Activated T-helper 1 cell treated with anti-CD3 and anti-CD28 coated beads, Interleukin-12 subunit alpha, Interleukin-12 subunit beta, Interleukin-2, Interleukin-4 antibody, amounts not matched to agents 30 ng/mL and 10 ng/mL and 1 ng/mL, durations not matched to agents 14 hours and 24 hours and 36 hours (primary cell): ENCODE data around the gene AEBP2. TPM values are rescaled to one million over a fixed set of nuclear protein-coding genes. Genes with fewer than 3 reads are reported as not detected.
"Not testable (repeated sequence)": the region's sequence is repeated elsewhere in the genome, so short reads cannot be mapped to it uniquely, and the experiment has no call there.

Experiments used
- DNase-seq: peaks from one replicate; pipeline ENCODE4 v3.0.0; 2021; ENCODE audit warnings: low spot score
- H3K27ac Mint-ChIP-seq: one replicate; pipeline ENCODE4 v1.8.0; 2021; ENCODE audit warnings: mild to moderate bottlenecking, mixed read lengths
- H3K27me3 Mint-ChIP-seq: one replicate; pipeline ENCODE4 v1.8.0; 2022; ENCODE audit warnings: mild to moderate bottlenecking, moderate library complexity, mixed read lengths; ENCODE audit not compliant: insufficient read depth
- H3K36me3 Mint-ChIP-seq: one replicate; pipeline ENCODE4 v1.8.0; 2021; ENCODE audit warnings: low read depth, mixed read lengths
- H3K4me1 Mint-ChIP-seq: one replicate; pipeline ENCODE4 v1.8.0; 2021; ENCODE audit warnings: low read depth, mixed read lengths
- H3K4me3 Mint-ChIP-seq: one replicate; pipeline ENCODE4 v1.8.0; 2021; ENCODE audit warnings: mild to moderate bottlenecking, moderate library complexity, mixed read lengths
- H3K9me3 Mint-ChIP-seq: one replicate; pipeline ENCODE4 v1.8.0; 2021; ENCODE audit warnings: mixed read lengths
- intact Hi-C: fragments of 100-400 bp; cut with micrococcal nuclease; formaldehyde crosslinking; loops from one replicate; pipeline ENCODE4 v1.15.1; 2024
- total RNA-seq: library from RNA; stranded (reverse); gene quantifications from 2 replicates; pipeline ENCODE4 v1.2.3, GENCODE V29; 2022

AEBP2 gene
- total RNA-seq, 1 donor from 2014 or later, result 53.9 TPM

DNA sequence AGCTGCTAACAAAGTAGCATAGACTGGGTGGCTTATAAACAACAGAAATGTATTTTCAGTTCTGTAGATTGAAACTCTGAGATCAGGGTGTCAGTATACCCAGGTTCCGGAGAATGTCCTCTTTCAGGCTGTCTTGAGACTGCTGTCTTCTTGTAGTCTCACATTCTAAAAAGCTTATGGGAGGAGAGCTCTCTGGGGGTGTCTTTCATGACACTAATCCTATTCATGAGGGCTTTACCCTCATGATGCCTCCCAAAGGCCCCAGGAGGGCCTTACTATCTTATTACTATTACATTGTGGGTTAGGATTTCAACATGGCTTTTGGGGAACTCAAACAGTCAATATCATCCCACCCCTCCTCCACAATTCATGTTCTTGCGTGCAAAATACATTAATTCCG is 94.3 kb downstream of the AEBP2 start:
- H3K9me3 Mint-ChIP-seq, result peaks cover 18% of the 10 kb centered on the region
- intact Hi-C loops, result no loop called here
- peaks cover 12% of the 10 kb centered on the region for H3K36me3 Mint-ChIP-seq
- H3K27ac Mint-ChIP-seq, result no peak overlapping the region
- H3K27me3 Mint-ChIP-seq, result no peaks in the 10 kb centered on the region
- H3K4me1 Mint-ChIP-seq, result peaks cover 23% of the 10 kb centered on the region
- H3K4me3 Mint-ChIP-seq, result no peak overlapping the region
- no peak for DNase-seq

DNA sequence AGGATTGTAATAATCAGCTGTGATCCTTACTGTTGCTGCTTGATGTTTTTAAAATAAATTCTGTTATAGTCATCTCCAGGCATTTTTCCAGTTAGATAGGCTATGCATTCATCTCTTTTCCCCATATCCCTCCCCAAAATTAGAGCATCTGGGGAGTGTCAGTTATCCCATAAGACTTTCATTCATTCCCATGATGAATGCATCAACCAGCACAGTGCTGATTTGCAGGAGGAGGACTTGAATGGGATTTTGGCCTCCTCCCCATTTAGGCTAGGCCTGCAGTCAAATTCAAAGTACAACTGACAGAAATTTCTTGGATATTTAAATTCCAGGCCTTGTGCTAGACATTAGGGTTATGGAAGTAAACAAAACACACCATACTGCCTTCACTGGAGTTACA is 99.8 kb downstream of the AEBP2 start:
- no peaks in the 10 kb centered on the region for H3K27me3 Mint-ChIP-seq
- peaks cover 10% of the 10 kb centered on the region for H3K36me3 Mint-ChIP-seq
- H3K4me3 Mint-ChIP-seq, result no peak overlapping the region
- intact Hi-C loops, result no loop called here
- H3K9me3 Mint-ChIP-seq, result peaks cover 14% of the 10 kb centered on the region
- H3K27ac Mint-ChIP-seq, result no peak overlapping the region
- DNase-seq, result no peak
- H3K4me1 Mint-ChIP-seq, result peaks cover 9% of the 10 kb centered on the region

DNA sequence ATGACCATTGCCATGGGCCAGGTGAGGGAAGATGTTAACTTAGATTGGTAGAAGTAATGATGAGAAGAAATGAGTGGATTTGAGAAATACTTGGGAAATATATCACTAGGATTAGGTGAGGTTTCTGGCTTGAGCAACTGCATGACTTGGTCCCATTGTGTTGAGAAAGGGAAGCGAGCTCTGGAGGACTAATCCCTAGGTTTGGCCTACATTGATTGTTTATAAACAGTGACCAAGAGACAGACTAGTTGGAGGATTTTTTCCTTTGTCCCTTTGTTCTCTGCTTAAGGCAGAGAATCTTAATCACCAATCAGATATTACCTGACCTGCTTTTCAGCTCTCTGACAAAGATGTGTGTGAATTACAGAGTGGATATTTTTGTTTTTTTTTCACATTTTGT is 100.5 kb downstream of the AEBP2 start:
- intact Hi-C loops, result no loop called here
- no peaks in the 10 kb centered on the region for H3K27me3 Mint-ChIP-seq
- peaks cover 10% of the 10 kb centered on the region for H3K36me3 Mint-ChIP-seq
- H3K4me3 Mint-ChIP-seq, result no peak overlapping the region
- DNase-seq, result no peak
- H3K9me3 Mint-ChIP-seq, result peaks cover 14% of the 10 kb centered on the region
- no peak overlapping the region for H3K27ac Mint-ChIP-seq
- peaks cover 9% of the 10 kb centered on the region for H3K4me1 Mint-ChIP-seq

DNA sequence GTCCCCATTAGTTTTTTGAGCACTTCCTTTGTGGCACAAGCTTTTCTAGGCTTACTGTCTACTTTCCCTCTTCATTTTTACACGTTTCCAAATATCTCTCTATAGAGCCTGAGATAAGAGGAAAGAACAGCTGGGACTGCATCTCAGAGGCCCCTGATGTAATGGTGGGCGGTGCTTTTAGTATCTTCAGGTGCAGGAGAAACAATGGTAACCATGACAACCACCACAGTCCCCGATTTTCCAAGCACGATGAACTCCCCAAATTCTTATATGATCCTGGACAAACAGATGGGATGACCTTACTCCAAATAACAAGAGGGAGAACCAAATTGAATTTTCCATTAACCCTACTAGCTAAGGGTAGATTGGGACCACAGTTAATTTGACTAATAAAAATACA is 103.3 kb downstream of the AEBP2 start:
- Mint-ChIP-seq H3K36me3 (no peaks in the 10 kb centered on the region), H3K27me3 (no peaks in the 10 kb centered on the region), H3K9me3 (no peaks in the 10 kb centered on the region), H3K4me1 (no peaks in the 10 kb centered on the region), H3K27ac (no peak overlapping the region), H3K4me3 (no peak overlapping the region)
- no peak for DNase-seq
- intact Hi-C loops, result no loop called here

DNA sequence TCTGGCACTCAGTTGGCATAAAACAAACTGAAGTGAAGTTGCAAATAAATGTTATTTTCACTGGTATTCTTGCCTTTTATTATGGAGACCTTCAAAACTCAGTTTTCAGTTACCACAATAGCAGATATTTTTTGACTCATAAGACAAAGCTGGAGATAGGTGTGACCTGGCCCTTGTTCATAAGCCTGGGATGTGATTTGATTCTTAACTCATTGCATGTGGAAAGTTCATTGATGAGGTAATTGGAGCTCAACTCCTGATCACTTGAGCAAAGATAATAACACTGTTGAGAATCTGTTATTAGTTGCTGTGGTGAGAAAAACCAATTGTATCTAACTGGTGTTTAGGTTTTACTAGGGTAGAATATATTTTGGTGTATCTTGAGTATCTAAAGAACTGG is 105.1 kb downstream of the AEBP2 start:
- H3K36me3 Mint-ChIP-seq, result no peaks in the 10 kb centered on the region
- H3K9me3 Mint-ChIP-seq, result no peaks in the 10 kb centered on the region
- H3K27me3 Mint-ChIP-seq, result no peaks in the 10 kb centered on the region
- no peaks in the 10 kb centered on the region for H3K4me1 Mint-ChIP-seq
- no peak overlapping the region for H3K4me3 Mint-ChIP-seq
- no peak overlapping the region for H3K27ac Mint-ChIP-seq
- no peak for DNase-seq
- intact Hi-C loops, result no loop called here

DNA sequence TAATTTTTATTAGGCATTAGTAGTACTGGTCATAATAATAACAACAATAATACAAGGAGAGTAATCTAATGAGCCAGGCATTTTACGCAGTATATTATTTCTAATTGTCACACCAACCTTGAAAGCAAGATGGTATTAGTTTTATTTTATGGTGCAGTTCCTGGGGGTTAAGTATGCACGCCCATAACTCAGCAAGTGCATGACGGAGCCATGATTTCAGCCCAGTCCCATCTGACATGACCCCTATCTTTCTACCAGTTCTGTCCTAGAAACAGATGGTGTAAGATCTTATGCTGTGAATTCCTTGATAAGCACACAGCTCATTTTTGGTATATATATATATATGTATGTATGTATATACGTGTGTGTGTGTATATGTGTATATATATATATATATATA is 106.0 kb downstream of the AEBP2 start:
- intact Hi-C loops, result no loop called here
- H3K9me3 Mint-ChIP-seq, result no peaks in the 10 kb centered on the region
- H3K4me1 Mint-ChIP-seq, result no peaks in the 10 kb centered on the region
- no peak overlapping the region for H3K27ac Mint-ChIP-seq
- H3K4me3 Mint-ChIP-seq, result no peak overlapping the region
- H3K27me3 Mint-ChIP-seq, result no peaks in the 10 kb centered on the region
- H3K36me3 Mint-ChIP-seq, result no peaks in the 10 kb centered on the region
- no peak for DNase-seq

DNA sequence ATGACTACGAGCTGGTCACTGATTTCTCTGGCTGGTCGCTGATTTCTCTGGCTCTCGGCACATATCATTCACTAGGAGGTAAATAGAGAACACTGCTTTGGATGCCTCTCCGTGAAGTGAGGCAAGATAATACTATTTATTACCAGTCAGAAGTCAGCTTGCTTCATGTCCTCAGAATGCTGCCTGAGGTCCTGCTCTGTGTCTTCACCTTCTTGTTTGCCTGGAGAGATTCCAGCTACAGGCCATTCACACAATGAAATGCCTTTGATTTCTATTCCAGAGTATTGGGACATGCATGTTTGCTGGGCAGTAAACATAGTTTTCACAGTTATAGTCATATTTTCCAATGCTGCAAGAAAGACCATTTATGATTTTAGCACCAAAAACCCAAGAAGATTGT is 106.7 kb downstream of the AEBP2 start:
- no peak overlapping the region for H3K4me3 Mint-ChIP-seq
- no peaks in the 10 kb centered on the region for H3K4me1 Mint-ChIP-seq
- H3K36me3 Mint-ChIP-seq, result no peaks in the 10 kb centered on the region
- no peaks in the 10 kb centered on the region for H3K9me3 Mint-ChIP-seq
- intact Hi-C loops, result no loop called here
- no peaks in the 10 kb centered on the region for H3K27me3 Mint-ChIP-seq
- H3K27ac Mint-ChIP-seq, result no peak overlapping the region
- DNase-seq, result no peak

DNA sequence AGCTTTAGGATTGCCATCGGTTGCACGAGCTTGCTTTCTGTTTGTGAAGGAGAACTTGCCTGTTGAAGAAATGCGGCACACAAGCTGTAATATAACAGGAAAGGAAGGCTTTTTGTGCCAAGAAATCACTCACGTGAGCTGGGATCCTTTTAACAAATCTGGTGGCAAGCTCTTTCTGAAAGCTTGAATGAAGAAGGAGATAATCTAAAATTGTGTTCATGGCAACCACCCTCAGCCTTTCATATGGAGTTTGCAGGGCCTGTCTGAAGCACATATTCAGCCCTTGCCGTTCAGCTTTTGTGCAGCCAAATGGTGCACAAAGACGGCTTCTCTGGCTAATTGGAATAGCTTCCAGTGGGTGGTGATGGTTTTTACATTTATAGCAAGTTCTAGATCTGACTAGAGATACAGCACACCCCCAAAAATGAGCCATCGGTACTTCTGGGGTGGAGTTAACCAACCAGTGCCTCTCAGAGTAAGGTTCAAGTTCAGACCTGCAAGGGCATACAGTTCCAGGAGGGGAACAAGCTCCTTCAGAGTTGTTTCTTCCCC is 107.4 kb downstream of the AEBP2 start:
- no peaks in the 10 kb centered on the region for H3K4me1 Mint-ChIP-seq

DNA sequence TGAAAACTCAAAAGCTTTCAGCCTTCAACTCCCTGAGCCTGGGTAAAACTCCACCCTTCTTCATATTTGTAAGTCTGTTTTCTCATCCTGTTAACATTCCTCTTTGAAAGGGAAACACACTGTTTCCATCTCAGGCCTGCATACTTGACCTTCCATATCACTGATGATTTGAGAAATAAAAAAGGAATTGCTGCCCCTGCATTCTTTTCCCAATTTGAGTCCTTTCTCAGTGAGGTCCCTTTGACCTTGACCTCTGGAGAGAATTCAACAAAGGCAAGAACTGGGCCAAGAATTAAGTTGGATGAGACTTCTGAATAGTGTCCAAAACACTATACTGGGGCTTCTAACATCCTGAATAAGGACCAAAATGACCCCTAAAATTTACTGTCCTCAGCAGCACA is 108.0 kb downstream of the AEBP2 start:
- Mint-ChIP-seq H3K9me3 (no peaks in the 10 kb centered on the region), H3K36me3 (no peaks in the 10 kb centered on the region), H3K4me3 (no peak overlapping the region), H3K27ac (no peak overlapping the region), H3K27me3 (no peaks in the 10 kb centered on the region), H3K4me1 (peaks cover 4% of the 10 kb centered on the region)
- DNase-seq, result no peak
- intact Hi-C loops, result no loop called here

More for the DNA sequence above, 107.4 kb downstream of the AEBP2 start:
- no peak for DNase-seq
- intact Hi-C loops, result no loop called here
- Mint-ChIP-seq H3K27me3 (no peaks in the 10 kb centered on the region), H3K4me3 (no peak overlapping the region), H3K36me3 (no peaks in the 10 kb centered on the region), H3K9me3 (no peaks in the 10 kb centered on the region), H3K27ac (no peak overlapping the region)

DNA sequence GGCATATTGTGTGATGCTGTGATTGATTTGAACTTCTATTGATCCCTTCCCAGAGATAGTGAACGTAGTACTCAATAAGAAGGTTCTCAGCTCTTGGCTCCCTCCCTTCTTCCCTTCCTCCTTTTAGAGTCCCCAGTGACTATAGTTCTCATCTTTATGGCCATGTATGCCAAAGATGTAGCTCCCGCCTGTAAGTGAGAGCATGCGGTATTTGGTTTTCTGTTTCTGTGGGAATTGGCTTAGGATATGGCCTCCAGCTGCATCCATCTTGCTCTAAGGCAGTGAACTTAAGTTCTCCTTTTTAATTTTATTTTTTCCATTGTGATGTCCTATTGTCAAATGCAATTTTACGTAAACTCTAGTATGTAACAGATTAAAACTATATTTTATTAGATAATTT is 109.5 kb downstream of the AEBP2 start:
- H3K27me3 Mint-ChIP-seq, result no peaks in the 10 kb centered on the region
- no peak for DNase-seq
- intact Hi-C loops, result no loop called here
- H3K36me3 Mint-ChIP-seq, result peaks cover 2% of the 10 kb centered on the region
- no peak overlapping the region for H3K4me3 Mint-ChIP-seq
- peaks cover 16% of the 10 kb centered on the region for H3K4me1 Mint-ChIP-seq
- no peaks in the 10 kb centered on the region for H3K9me3 Mint-ChIP-seq
- H3K27ac Mint-ChIP-seq, result no peak overlapping the region

DNA sequence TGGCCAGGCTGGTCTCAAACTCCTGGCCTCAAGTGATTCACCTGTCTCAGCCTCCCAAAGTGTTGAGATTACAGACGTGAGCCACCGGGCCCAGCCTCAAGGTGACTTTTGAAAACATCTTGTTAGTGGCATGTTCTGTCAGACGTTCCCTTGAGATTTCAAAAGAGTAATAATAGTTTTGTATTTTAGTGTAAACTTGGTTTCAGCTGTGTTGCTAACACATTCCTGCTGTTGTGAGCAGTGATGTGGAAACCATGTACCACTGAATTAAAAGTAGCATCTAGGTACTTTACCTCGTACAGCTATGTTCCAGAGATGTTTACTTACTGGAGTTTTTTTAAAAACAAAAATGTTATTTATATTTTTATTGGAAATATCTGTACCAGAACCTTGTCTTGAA is 111.3 kb downstream of the AEBP2 start:
- Mint-ChIP-seq H3K27ac (no peak overlapping the region), H3K27me3 (no peaks in the 10 kb centered on the region), H3K9me3 (no peaks in the 10 kb centered on the region), H3K4me1 (peaks cover 16% of the 10 kb centered on the region), H3K36me3 (peaks cover 4% of the 10 kb centered on the region), H3K4me3 (no peak overlapping the region)
- intact Hi-C loops, result loop anchor here (5.0 kb wide), 1 partner anchor 168 kb away; no protein-coding TSS in a partner anchor
- no peak for DNase-seq

DNA sequence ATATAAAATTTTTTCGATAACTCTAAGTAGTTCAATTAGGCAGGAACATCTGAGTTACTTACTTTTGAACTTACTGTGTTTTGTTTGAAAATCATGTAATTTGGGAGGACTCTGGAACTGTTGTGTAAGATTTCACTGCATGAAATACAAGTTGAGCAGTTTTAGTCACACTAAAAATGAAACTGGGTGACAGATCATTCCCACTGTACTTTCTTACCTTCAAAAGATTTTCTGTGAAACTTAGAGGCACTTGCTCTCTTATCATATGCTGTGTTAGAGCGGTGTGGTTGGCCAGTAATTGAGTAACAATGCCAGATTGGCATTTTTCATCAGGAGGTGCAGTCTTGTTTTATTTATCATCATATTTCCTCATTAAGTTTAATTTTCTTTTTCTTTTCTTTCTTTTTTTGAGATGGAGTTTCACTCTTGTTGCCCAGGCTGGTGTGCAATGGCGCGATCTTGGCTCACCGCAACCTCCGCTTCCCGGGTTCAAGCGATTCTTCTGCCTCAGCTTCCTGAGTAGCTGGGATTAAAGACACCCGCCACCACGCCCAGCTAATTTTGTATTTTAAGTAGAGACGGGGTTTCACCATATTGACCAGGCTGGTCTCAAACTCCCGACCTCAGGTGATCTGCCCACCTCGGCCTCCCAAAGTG is 113.3 kb downstream of the AEBP2 start:
- intact Hi-C loops, result loop anchor here (1.0 to 5.0 kb wide), 4 partner anchors 70 to 170 kb away; no protein-coding TSS in a partner anchor
- not testable (repeated sequence) for DNase-seq, H3K27me3 Mint-ChIP-seq, H3K9me3 Mint-ChIP-seq, H3K36me3 Mint-ChIP-seq
- H3K27ac Mint-ChIP-seq, result peak overlapping the region; percentile 40
- H3K4me3 Mint-ChIP-seq, result peak overlapping the region; percentile 39
- H3K4me1 Mint-ChIP-seq, result peaks cover 16% of the 10 kb centered on the region

DNA sequence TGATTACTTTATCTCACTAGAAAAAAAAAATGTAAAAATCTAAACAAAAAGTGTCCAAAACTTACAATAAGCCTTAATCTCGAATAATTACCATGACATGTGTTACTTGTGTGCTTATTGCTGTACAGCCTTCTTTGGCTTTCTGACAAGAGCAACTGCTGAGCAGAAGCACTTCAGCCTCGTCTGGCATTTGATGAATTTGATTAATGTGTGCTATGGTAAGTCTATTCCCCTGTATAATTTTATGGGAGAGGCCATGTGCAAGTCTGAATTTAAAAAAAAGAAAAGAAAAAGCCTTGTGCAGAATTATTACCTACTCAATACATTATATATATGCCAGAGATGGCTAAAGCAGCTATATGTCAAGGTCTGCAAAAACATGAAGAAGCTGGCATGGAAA is 113.9 kb downstream of the AEBP2 start:
- Mint-ChIP-seq H3K27ac (no peak overlapping the region), H3K36me3 (peaks cover 4% of the 10 kb centered on the region), H3K4me1 (peaks cover 16% of the 10 kb centered on the region), H3K9me3 (no peaks in the 10 kb centered on the region), H3K4me3 (no peak overlapping the region), H3K27me3 (no peaks in the 10 kb centered on the region)
- intact Hi-C loops, result loop anchor here (2.0 to 5.0 kb wide), 2 partner anchors 70 to 171 kb away; no protein-coding TSS in a partner anchor
- no peak for DNase-seq
